GM12878 (cell line): ENCODE data around the gene DDX54.

Experiments used
- CTCF ChIP-seq, 3 experiments: IDR thresholded peaks in 2 of 3; conservative IDR thresholded peaks in 1 of 3; 2 replicates each; pipeline ENCODE4 v1.5.1; 2011; ENCODE audit warnings: low read depth in 3 of 3, low read length in 3 of 3, mild to moderate bottlenecking in 3 of 3, control low read depth in 2 of 3, moderate library complexity in 2 of 3, inconsistent platforms in 1 of 3, mixed read lengths in 1 of 3; ENCODE audit not compliant: control insufficient read depth in 2 of 3, insufficient read depth in 1 of 3; ENCODE audit errors: extremely low read depth in 1 of 3
- GABPA ChIP-seq: IDR thresholded peaks from 2 replicates; pipeline ENCODE4 v1.6.1; 2014; ENCODE audit warnings: antibody characterized with exemption, low read depth, mild to moderate bottlenecking, inconsistent platforms
- MLLT1 ChIP-seq: fragments of 450-650 bp; IDR thresholded peaks from 2 replicates; pipeline ENCODE4 v1.6.1; 2016; ENCODE audit warnings: mild to moderate bottlenecking
- MTA3 ChIP-seq: IDR thresholded peaks from 2 replicates; pipeline ENCODE4 v1.6.1; 2012; ENCODE audit warnings: low read length, inconsistent platforms, borderline replicate concordance
- MXI1 ChIP-seq: fragments of 150-350 bp; IDR thresholded peaks from 2 replicates; pipeline ENCODE4 v1.6.1; 2011; ENCODE audit warnings: low read depth, mild to moderate bottlenecking, inconsistent platforms, low read length, improper control_type of control experiment
- PAX5 ChIP-seq: IDR thresholded peaks from 2 replicates; pipeline ENCODE4 v1.6.1; 2011; ENCODE audit warnings: low read depth, low read length, borderline replicate concordance
- POLR2AphosphoS5 ChIP-seq: IDR thresholded peaks from 2 replicates; pipeline ENCODE4 v1.6.1; 2011; ENCODE audit warnings: mild to moderate bottlenecking, low read length, inconsistent platforms
- ZBED1 ChIP-seq: IDR thresholded peaks from 2 replicates; pipeline ENCODE4 v1.6.1; 2016; ENCODE audit warnings: borderline replicate concordance
- ZNF207 ChIP-seq: fragments of 450-650 bp; IDR thresholded peaks from 2 replicates; pipeline ENCODE4 v1.6.1; 2014; ENCODE audit warnings: antibody characterized with exemption, mild to moderate bottlenecking, borderline replicate concordance
- TF ChIP-seq, protein P1 (sequence below): fragments of 450-650 bp; IDR thresholded peaks from 2 replicates; pipeline ENCODE4 v1.6.1; 2017; ENCODE audit warnings: mild to moderate bottlenecking

DNA sequence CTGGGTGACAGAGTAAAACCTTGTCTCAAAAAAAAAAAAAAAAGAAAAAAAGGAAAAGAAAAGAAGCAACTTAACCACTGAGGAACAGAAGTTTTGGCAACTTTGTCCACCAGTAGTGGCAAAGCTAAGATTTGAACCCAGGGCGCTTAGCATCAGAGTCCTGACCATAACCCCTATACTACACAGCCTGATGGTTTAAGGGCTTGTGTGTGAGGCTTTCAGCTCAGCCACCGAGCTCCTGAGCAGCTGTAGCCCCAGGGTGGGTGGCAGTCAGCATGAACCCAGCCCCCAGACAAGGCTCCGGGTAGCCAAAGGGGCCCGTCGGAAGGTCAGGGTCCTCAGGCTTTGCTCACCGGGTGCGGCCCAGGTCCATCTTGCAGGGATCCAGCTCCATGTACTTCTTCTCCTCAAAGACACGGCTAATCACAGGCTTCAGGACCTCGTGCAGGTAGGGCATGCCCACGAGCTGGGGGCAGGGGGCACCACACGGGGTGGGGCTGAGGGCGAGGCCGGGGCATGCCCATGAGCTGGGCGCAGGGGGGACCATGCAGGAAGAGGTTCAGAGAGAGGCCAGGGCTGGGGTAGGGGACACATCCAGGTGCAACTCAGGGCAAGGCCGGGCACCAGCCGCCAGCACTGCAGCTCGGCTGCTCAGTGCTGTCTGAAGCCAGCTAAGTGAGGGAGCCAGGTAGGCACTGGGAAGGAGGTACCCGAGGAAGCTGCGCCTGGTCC, 70.7 kb downstream of the DDX54 start:
- TF ChIP-seq GABPA (no peak), ZBED1 (no peak), CTCF (IDR thresholded peaks at IDR 0.05 in 2 of 3, conservative IDR thresholded peaks at IDR 0.05 in 1 of 3; ENCODE audit: control insufficient read depth in 2 of 3, extremely low read depth in 1 of 3, insufficient read depth in 1 of 3, low read depth in 3 of 3, low read length in 3 of 3) (no peak), MXI1 (no peak), POLR2AphosphoS5 (no peak), MTA3 (no peak), MLLT1 (no peak), PAX5 (no peak), ZNF207 (no peak)
- TF ChIP-seq, protein P1, sequence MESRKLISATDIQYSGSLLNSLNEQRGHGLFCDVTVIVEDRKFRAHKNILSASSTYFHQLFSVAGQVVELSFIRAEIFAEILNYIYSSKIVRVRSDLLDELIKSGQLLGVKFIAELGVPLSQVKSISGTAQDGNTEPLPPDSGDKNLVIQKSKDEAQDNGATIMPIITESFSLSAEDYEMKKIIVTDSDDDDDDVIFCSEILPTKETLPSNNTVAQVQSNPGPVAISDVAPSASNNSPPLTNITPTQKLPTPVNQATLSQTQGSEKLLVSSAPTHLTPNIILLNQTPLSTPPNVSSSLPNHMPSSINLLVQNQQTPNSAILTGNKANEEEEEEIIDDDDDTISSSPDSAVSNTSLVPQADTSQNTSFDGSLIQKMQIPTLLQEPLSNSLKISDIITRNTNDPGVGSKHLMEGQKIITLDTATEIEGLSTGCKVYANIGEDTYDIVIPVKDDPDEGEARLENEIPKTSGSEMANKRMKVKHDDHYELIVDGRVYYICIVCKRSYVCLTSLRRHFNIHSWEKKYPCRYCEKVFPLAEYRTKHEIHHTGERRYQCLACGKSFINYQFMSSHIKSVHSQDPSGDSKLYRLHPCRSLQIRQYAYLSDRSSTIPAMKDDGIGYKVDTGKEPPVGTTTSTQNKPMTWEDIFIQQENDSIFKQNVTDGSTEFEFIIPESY: no peak
